ENCODE results near the gene NDRG2.

NDRG2 gene

GRCh38 chr14:21024585-21025370, at the start of gene NDRG2:
NDRG2 (minus strand) TSS chr14:21025061; CDS start chr14:21023315, 1,746 bp downstream.
- no peak within 1 kb of the TSS for H3K4me3 ChIP-seq (ENCODE audit: low read depth, low read length)
- TF ChIP-seq, protein P1, sequence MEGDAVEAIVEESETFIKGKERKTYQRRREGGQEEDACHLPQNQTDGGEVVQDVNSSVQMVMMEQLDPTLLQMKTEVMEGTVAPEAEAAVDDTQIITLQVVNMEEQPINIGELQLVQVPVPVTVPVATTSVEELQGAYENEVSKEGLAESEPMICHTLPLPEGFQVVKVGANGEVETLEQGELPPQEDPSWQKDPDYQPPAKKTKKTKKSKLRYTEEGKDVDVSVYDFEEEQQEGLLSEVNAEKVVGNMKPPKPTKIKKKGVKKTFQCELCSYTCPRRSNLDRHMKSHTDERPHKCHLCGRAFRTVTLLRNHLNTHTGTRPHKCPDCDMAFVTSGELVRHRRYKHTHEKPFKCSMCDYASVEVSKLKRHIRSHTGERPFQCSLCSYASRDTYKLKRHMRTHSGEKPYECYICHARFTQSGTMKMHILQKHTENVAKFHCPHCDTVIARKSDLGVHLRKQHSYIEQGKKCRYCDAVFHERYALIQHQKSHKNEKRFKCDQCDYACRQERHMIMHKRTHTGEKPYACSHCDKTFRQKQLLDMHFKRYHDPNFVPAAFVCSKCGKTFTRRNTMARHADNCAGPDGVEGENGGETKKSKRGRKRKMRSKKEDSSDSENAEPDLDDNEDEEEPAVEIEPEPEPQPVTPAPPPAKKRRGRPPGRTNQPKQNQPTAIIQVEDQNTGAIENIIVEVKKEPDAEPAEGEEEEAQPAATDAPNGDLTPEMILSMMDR (IDR thresholded peaks at IDR 0.05; ENCODE audit: borderline replicate concordance, insufficient read depth, low read depth, low read length) = no peak

- H3K4me3 ChIP-seq (ENCODE audit: low read depth, low read length) = no peak overlapping the region
- TF ChIP-seq, protein P1 (IDR thresholded peaks at IDR 0.05; ENCODE audit: borderline replicate concordance, insufficient read depth, low read depth, low read length) = no peak
Measured at GRCh38 chr14:21073921-21074320, 49.1 kb upstream of the NDRG2 start.

DNA sequence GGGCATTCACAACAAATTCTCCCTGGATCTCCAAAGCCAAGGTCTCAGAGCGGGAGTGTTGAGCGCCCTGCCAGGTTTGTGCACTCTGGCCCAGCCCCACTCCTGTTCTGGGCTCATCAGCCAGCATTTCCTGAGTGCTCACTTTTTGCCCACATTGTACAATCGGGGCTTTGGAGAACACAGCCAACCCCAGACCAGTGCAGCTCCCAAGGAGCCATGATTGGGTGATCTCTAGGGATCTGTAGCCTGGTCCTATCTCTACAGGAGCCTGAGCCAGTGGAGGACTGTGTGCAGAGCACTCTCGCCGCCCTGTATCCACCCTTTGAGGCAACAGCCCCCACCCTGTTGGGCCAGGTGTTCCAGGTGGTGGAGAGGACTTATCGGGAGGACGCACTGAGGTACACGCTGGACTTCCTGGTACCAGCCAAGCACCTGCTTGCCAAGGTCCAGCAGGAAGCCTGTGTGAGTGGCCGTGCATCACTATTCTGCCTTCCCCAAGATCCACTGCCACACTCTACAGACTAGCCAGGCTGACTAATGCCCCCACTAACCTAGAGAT, 48.0 kb upstream of the NDRG2 start:
- no peak overlapping the region for H3K4me3 ChIP-seq (ENCODE audit: low read depth, low read length)
- TF ChIP-seq, protein P1 (IDR thresholded peaks at IDR 0.05; ENCODE audit: borderline replicate concordance, insufficient read depth, low read depth, low read length) = no peak

DNA sequence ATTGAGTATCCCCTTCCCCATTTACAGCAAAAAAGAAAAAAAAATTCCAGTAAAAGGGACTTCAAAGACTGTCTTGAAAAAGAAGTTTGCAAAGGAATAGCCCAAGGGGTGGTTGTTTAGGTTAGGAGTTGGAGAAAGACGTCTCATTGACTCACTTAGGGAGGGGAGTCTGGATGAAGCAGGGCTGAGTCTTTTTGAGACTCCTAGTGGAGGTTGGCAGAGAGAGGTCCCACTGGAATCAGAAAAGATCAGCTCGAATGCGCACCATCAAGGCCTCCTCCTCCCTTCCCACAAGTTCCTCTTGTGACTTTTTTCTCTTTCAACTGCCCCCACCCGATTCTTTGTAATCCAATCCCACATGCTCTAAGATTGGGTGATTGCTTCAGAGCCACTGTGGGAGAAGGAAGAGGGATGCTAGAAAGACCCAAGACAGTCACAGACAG, 47.2 kb upstream of the NDRG2 start:
- TF ChIP-seq, protein P1 (IDR thresholded peaks at IDR 0.05; ENCODE audit: borderline replicate concordance, insufficient read depth, low read depth, low read length) = no peak
- no peak overlapping the region for H3K4me3 ChIP-seq (ENCODE audit: low read depth, low read length)

- TF ChIP-seq, protein P1 (IDR thresholded peaks at IDR 0.05; ENCODE audit: borderline replicate concordance, insufficient read depth, low read depth, low read length) = no peak
- H3K4me3 ChIP-seq (ENCODE audit: low read depth, low read length) = no peak overlapping the region
Measured at GRCh38 chr14:21071225-21072030, 46.6 kb upstream of the NDRG2 start.

- H3K4me3 ChIP-seq (ENCODE audit: low read depth, low read length) = peak overlapping the region; percentile 27
- TF ChIP-seq, protein P1 (IDR thresholded peaks at IDR 0.05; ENCODE audit: borderline replicate concordance, insufficient read depth, low read depth, low read length) = no peak
Measured at GRCh38 chr14:21070610-21071224, 45.9 kb upstream of the NDRG2 start.
